CD4-positive, alpha-beta T cell treated with Interleukin-12 subunit alpha and Interleukin-12 subunit beta, for 1 hour (primary cell): ENCODE results near the gene DAPK3.
"Not testable (repeated sequence)": the region's sequence is repeated elsewhere in the genome, so short reads cannot be mapped to it uniquely, and the experiment has no call there.

Experiments
- DNase-seq: peaks from one replicate; pipeline ENCODE4 v3.0.0-alpha.2; 2020

DAPK3 gene

DNA sequence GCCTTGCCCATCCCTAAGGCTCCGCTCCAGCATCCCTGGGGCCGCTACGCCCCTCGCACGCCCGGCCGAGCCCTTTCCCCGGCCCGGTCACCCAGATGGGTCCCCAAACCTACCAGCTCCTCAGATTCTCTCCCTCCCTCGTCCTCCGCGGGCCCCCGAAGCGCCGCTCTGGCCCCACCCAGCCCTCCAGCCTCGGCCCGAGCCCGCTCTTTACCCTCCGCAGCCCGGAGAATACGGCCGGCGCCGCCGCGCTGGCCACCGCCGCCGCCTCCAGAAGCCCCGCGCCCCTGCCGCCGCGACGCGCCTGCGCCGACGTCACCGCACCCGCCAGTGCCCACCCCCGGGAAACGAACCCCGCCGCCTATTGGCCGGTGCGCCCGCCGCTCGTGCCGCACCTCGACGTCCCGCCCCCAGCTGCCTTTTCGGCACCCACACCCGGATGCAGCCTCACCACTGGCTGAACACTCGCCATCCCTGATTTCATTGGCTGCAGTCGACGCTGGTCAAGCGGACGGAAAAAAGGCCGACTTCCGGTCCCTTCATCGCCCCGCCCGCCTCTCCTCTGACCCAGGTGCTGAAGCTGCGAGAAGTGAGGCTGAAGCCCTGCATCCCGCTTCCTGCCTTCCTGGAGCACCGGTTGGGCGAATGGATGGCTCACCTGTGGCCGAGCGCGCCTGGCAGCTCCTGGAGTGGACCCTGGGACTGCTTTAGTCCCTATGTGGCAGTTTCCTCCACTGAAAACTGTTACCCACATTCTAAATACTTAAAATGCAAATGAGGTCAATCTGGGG lies at the start of gene DAPK3:
Gene DAPK3 (minus strand): TSS at position 292 of the 791 bp plus-strand sequence. CDS start 1,364 bp downstream, outside the sequence.
- DNase-seq: peak; percentile 93

DNA sequence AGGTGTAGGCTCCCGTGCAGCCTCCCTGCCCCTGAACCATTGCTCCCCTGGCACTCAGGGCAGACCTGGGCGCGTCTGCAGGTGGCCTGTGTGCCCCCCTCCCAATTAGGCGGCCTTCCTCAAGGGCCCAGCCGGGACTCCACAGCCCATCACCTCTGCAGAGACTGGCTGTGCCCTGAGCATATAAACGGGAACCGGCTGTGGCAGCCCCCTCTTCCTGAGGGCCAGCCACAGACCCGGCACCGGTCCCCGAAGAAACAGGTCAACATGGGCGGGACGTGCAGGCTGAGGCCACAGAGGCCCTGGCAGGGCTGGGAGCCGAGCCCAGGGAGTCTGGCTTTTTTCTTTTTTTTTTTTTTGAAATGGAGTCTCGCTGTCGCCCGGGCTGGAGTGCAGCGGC lies 48.7 kb upstream of the DAPK3 start:
- no peak for DNase-seq

DNA sequence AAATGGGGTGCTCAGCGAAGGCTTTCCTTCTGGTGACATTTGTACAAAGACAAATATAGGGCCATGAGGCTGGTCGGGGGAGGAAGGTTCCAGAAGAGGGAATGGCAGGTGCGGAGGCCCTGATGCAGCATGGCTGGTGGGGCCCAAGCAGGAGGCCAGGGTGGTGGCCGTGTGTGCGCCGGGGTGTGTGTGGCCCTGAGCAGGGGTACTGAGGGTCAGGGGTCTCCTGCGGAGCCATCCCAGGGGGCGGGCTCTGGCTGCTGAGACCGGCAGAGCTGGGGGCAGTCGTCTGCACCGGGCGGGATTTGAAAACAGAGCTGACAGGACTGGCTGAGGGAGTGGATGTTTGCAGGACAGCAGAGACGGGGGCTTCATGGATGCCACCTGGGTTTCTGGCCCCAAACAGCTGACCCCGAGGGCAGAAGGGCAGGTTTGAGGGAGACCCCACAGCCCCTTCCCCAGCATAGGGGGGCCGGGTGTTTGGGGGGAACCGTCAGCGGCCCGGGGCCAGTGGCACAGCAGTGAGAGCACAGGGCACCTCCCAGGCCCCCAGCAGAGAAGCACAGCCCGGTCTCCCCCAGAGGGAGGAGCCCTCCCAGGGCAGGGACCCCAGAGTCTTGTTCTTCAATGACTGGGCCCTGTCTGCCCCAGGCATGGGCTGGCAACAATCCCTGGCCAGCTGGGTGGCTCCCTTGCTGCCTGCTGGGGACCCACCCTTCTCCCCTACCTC lies 48.0 kb upstream of the DAPK3 start:
- no peak for DNase-seq

DNA sequence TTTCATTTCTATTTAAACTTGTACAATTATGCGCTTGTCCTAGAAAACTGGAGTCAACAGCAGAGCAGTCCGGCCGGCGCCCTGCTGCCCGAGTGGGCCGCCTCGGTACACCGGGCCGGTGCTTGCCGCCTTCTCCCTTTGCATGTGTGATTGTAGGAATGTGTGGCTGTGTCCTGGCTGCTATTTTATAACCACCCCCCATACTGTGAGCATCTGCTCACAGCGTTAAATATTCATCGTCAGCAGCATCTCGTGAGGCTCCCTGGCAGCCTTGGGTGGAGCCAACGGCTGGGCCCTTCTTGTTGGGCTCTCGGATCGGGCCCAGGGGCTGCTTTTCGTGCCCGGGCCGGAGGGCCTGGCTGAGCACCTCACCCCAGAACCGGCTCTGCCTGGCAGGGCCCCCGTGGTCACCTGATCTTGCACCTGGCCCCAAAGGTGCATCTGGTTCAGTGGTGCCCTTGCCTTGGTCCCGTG lies 47.3 kb upstream of the DAPK3 start:
- DNase-seq: no peak

DNA sequence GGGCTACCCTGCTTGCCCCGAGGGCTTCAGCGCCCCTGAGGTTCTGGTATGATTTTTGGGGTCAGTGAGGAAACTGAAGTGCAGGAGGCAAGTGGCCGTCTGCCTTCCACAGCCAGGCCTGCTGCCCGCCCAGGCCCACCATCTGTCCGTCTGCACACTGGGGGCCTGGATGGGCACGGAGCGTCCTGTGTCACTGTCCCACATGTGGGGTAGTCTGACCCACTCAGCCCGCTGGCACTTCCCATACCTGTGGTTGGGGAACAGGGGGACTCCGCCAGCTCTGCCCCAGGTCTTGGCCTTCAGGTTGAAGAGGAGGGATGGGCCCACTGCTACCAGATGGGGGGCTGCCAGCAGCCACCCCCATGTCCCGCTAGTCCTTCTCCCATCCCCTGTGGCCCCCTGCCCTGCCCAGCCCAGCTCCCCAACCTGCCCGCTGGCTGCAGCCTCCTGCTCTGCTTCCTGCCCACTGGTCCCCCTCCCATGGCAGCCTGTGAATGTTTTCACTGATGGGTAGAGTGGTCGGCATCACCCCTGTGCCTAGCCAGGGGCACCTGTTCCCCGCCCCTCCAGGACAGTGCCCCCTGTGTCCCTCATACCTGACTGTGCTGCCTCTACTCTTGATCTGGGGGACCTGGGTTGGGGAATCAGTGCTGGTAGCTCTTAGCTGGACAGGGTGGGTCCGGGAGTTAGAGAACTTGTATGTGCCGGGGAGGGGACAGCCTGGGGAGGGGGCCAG lies 46.2 kb upstream of the DAPK3 start:
- no peak for DNase-seq

DNA sequence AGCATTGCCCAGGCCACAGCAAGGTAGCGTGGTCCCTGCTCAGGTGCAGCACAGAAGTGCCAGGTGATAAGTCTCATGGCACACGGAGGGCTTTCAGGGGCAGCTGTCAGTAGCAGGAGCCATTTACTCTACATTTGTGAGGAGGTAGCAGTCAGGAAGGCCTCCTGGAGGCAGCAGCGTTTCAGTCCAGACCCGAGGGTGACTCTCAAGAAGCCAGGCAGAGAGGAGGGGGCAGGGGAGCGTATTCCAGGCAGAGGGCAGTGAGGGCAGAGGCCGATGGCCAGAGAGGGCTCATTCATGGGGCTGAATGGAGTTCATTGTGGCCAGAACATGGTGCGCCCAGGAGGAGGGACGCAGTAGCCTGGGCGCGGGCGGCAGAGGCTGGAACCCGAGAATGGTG lies 45.6 kb upstream of the DAPK3 start:
- DNase-seq: no peak

DNA sequence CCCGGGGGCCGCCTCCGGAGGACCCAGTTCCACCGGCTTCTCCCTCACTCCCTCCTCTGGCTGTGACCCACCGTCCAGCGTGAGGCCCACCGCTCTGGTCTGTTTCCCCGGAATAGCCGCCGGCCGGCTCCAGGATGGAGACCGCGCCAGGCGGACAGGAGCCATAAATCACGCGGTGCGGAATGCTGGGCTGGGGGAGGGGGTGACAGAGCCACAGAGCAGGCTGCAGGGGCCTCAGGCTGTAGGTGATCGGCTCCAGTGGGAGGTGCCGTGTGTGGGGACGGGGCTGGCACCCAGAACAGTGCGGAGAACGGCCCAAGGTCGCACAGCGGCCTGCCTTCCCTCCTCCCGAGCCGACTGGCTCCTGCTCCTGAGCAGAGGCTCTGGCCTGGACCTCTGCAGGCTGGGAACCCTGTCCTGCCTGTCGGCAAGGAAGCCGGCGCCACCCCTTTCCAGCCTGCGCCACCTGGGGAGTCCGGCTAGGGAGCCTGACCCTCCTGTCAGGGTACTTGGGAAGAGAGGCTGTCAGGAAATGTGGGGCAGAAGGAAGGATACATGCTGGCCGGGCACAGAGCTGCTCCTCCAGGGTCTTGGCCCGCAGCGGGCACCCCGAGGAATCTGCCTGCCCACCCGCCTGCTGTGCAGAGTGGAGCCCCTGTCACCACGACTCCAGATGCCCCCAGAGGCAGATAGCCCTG lies 45.0 kb upstream of the DAPK3 start:
- no peak for DNase-seq

DNA sequence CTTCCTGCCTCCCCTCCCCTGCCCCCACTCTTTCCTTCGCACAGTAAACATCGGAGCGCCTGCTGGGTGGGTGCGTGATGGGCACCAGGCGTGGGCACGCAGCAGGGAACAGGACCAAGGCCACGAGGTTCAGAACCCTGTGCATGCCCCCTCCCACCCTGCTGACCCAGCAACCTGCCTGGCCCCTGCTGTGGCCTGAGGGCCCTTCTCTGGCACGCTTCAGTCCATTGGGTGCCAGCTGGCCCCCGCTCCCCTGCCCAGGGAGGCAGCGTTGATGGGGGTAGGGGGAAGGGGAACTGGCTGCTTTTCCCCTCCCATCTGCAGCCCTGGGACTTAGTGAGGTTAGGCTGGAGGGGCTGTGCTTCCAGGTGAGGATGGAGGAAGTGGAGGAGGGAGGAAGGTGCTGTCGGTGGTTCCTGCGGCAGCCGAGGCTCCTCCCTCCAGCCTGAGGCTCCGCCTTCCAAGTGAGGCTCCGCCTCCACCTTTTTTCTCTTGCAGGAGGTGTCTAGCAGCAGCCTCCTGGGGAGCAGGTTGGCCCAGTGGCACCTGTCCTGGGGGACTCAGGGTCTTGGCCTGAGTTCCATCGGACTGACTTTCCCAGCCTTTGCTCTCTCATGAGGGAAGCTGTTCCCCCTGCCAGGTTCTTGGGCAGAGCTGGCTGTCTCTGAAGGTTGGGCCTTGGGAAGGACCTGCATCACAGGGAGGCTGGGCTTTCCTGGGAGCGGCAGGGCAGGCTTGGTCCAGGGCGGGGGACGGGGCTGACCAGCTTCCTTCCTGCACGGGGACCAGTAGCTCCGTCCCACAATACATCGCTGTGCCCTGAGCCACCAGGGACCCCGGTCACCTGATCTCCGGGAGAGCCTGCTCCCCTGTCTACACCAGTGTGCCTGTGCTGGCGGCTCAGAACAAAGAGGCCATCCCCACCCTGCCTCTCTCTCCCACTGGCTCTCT lies 43.9 kb upstream of the DAPK3 start:
- peak; percentile 52 for DNase-seq

DNA sequence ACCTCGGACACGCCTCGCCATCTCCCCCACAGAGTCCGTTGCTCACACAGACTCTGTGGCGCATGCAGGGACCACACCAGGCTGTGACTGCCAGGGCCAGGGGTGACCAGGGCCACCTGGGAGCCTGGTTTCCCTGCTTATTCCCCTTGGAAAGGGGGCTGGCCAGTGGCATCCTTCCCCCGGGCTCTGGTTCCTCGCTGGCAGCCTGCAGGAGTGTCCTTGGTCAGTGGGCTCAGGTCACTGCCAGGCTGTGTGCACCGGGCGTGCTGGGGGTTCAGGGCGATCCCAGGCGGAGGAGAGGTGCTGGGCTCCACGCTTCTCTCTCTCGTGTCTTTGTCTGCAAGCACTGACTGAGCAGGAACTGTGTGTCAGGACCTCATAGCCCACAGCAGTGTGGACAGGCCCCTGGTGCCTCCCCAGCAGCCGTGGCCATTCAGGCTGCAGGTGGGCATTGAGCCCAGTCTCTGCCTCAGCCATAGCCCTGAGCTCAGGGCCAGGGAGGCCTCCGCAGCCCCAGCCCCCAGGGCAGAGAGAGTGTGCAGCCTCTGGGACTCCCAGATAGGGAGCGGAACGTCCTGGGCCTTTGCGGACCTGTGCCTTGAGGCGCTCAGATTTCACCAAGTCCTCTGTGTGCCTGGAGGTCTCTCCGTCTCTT lies 43.1 kb upstream of the DAPK3 start:
- DNase-seq: no peak

DNA sequence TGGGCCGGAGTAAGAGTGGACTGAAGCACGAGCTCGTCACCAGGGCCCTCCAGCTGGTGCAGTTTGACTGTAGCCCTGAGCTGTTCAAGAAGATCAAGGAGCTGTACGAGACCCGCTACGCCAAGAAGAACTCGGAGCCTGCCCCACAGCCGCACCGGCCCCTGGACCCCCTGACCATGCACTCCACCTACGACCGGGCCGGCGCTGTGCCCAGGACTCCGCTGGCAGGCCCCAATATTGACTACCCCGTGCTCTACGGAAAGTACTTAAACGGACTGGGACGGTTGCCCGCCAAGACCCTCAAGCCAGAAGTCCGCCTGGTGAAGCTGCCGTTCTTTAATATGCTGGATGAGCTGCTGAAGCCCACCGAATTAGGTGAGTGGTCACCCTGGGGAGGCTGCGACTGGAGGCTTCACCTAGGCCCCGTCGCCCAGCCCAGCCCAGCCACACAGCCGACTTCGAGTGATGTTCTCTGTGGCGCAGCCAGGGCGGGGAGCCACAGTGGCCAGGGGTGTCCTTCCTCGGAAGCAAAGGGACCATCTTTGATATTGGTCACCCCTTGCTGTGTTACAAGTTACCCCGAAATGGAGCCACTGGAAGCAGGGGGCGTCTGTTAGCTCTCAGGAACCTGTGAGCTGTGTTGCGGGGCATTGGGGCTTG lies 42.2 kb upstream of the DAPK3 start:
- DNase-seq: no peak

DNA sequence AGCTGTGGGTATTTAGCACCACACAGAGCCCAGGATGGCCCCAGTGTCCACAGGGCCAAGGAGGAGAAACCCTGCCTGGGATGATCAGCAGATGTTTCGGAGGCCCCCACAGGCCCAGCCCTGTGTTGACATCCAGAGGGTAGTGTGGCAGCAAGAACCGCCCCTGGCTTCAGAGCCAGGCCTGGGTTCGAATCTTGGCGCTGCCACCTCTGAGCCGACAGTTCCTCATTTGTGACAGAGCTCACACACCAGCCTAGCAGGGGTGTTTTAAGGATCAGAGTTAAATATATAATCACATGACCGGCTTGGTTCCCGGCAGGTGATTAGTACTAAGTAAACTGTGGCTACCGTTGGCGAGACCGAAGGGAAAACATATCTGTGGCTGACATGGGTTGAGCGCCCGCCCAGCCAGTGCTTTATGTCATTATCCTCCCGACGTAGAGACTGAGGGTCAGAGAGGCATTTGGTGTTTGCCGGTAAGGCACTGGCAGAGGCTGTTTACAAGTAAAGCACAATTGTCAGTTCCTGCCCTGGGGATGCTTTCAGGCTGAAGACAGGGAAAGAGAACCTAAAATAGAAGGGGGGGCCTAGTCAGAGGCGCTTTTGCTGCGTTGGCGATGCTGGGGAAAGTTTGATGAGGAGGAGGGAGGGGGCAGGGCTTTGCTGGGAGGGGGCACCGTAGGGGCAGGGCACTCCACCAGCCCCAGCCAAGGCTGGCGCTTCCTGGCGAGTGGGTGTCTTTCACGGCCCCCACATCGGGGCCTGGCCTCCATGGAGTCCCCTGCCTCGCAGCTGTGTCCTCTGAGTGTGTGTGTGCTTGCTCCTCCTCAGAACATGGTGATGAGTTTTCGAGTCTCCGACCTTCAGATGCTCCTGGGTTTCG lies 41.4 kb upstream of the DAPK3 start:
- no peak for DNase-seq

DNA sequence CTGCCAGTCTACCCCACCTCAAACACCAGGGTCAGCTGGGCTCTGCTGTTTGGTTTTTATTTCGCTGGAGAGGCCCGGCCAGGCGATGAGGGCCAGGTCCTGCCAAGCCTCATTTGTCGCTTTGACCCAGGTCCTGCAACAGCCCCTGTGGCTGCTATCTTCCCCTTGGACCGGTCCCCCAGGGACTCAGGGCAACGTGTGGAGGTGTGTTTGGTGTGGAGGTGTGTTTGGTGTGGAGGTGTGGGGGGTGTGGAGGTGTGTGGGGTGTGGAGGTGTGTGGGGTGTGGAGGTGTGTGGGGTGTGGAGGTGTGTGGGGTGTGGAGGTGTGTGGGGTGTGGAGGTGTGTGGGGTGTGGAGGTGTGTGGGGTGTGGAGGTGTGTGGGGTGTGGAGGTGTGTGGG lies 40.5 kb upstream of the DAPK3 start:
- DNase-seq: not testable (repeated sequence)

DNA sequence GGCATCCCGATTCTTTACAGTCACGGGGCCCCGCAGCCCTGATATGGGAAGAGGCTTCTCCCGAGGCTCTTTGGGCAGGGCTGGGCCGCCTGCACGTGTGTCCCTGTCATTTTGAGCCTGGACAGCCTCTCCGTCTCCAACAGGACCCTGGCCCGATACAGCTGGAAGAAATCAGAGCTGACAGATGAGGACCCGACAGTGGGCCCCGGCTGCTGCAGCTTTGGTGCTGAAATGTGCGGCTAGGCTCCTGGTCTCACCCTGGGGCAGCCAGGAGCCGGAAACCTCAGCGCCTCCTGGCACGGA lies 39.9 kb upstream of the DAPK3 start:
- DNase-seq: no peak

DNA sequence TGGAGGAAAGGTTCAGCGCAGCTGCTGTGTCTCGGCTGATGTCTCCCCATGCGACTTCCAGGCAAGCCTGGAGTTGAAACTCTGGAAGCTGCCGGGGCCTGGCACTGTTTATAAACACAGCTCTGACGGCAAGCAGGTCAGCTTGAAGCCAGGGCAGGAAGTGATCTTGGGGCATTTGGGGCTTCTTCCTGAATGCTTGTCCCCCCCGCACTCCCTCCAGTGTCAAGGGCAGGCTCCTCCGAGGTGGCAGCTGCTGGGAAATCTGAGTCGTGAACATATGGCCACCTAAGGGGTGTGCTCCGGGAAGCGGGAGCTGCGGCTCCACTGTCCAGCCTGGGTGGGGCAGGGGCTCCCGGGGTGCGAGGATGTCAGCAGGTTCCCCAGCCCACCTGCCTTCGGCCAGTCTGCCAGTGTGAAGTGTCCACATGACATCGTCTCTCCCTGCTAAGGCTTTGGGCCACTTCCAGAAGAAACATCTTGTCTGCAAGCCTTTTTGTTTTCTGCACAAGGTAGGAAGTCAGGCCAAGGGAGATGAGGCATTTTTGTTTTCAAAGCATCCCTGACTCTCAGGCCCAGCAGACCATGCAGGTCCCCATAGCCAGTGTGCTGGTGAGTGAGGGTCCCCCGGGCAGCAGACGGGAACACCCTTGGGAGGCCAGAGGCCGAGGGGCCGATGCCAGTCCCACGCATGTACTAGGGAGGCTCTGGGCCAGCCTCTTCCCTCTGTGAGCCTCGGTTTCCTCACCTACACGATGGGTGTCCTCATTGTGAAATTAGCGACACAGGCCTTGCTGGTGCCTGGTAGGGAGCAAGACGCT lies 39.3 kb upstream of the DAPK3 start:
- no peak for DNase-seq

DNA sequence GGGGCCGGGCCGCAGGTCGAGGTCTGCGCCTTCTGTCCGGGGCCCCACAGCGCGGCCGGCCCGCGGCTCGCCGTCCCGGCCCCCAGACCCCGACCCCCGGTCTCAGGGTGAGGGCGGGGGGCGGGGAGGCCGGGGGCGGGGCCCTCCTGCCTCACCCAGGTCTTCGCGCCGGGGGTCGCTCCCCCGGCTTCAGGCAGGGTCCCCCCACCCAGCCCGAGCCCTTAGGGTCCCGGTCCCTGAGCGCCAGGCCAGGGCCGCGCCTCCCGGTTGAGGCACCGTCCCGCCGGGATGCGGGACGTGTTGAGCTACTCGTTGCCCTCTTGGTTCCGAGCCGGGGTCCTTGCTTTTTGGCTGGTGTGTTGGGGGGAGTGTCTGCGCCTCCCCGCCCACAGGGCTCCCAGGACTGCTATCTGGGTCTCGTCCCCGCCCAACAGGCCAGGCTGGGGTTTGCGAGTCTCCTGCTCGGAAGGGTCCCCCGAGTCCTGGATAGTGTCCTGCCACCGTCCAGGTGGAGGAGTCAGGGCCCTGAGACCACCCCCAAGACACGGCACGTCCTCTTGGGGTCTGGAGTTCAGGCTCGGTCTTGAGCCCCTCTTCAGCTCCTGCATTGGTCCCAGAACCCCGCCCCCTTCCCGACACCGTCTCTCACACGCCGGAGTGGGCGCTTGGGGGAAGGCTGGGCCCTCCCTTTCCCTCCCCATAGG lies 37.1 kb upstream of the DAPK3 start:
- peak; percentile 14 for DNase-seq

DNA sequence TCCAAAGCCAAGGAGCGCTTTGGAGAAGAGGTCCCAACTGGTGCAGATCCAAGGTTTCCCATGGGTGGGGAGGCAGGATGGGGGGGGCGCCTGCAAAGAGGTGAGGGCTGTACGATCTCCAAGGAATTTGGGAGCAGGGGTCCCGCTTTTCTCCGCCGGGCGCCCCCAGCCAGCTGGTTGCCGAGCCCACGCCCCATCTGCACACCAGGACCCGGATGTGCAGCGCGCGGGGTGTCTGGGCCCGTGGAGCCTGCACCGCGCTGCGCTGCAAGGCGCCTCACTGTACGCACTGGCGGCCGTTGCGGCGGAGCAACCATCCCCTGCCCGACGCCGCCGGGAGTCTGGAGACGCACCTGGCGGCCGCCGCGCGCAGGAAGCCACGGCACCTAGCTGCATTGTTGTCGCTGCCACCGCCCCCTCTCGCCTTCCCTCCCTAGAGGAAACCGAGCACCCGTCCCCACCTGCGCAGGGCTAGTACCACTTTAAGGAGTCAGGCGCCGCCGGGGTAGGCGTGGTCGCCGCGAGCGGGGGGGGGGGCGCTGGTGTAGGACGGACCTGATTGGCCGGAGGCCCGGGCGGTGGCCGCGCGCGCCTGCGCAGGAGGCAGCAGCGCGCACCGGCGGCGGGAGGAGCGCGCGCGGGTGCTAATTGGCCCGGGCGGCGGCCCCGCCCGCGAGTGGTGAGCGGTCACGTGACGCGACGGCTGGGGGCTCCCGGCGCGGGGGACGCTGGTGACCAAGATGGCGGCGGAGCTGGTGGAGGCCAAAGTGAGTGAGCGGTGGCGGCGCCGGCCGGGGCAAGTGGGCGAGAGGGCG lies 36.3 kb upstream of the DAPK3 start, which contains the start of gene PIAS4:
Gene PIAS4 (plus strand): TSS at position 716 of the 815 bp plus-strand sequence. CDS start 25 bp downstream, at position 741.
- peak; percentile 96 for DNase-seq

DNA sequence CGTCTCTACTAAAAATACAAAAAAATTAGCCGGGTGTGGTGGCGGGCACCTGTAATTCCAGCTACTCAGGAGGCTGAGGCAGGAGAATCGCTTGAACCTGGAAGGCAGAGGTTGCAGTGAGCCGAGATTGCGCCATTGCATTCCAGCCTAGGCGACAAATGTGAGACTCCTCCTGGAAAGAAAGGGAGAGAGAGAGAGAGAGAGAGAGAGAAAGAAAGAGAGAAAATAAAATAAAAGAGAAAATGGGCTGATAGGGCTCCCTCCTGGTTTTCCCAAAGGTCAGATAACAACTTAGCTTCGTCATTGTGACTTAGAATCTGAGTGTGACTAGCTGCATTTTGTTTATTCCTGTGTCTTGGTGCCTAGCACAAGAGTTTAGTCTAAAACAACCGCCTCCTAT lies 34.5 kb upstream of the DAPK3 start:
- not testable (repeated sequence) for DNase-seq
